HEK293T (cell line): ENCODE measurements around the gene ASTN2.

Experiments used
- CTCF ChIA-PET: fragments of 350-600 bp; formaldehyde crosslinking; extraction: SDS; loops from one replicate; lab custom pipeline; 2021; ENCODE audit warnings: antibody characterized with exemption, inconsistent platforms; lab: Yijun Ruan, JAX
- POLR2A ChIA-PET: fragments of 350-600 bp; formaldehyde crosslinking; extraction: SDS; loops from one replicate; lab custom pipeline; 2020; ENCODE audit warnings: antibody characterized with exemption, inconsistent platforms; lab: Yijun Ruan, JAX
- DNase-seq: peaks from one replicate; pipeline ENCODE4 v3.0.0; 2012; ENCODE audit warnings: mixed read lengths; ENCODE audit errors: extremely low spot score
- ARNT ChIP-seq: fragments of 450-650 bp; IDR thresholded peaks from 2 replicates; pipeline ENCODE4 v1.6.1; 2017; ENCODE audit warnings: mild to moderate bottlenecking
- BHLHE40 ChIP-seq: fragments of 450-650 bp; IDR thresholded peaks from 2 replicates; pipeline ENCODE4 v1.6.1; 2016; ENCODE audit warnings: mild to moderate bottlenecking, moderate library complexity, borderline replicate concordance
- CTBP1 ChIP-seq: fragments of 450-650 bp; IDR thresholded peaks from 2 replicates; pipeline ENCODE4 v1.6.1; 2016; ENCODE audit warnings: borderline replicate concordance
- ELF4 ChIP-seq: fragments of 450-650 bp; IDR thresholded peaks from 2 replicates; pipeline ENCODE4 v1.6.1; 2017; ENCODE audit warnings: antibody characterized with exemption
- FOXA1 ChIP-seq: fragments of 450-650 bp; IDR thresholded peaks from 2 replicates; pipeline ENCODE4 v1.6.1; 2016; ENCODE audit warnings: mild to moderate bottlenecking
- FOXK2 ChIP-seq: fragments of 450-650 bp; IDR thresholded peaks from 2 replicates; pipeline ENCODE4 v1.6.1; 2016; ENCODE audit warnings: mild to moderate bottlenecking
- FOXM1 ChIP-seq: fragments of 450-650 bp; IDR thresholded peaks from 2 replicates; pipeline ENCODE4 v1.6.1; 2017; ENCODE audit warnings: mild to moderate bottlenecking, borderline replicate concordance
- HDGF ChIP-seq: fragments of 450-650 bp; IDR thresholded peaks from 2 replicates; pipeline ENCODE4 v1.6.1; 2017; ENCODE audit warnings: antibody characterized with exemption, borderline replicate concordance
- L3MBTL2 ChIP-seq: fragments of 450-650 bp; conservative IDR thresholded peaks from 2 replicates; pipeline ENCODE4 v1.6.1; 2016; ENCODE audit warnings: mild to moderate bottlenecking
- LEF1 ChIP-seq: fragments of 450-650 bp; IDR thresholded peaks from 2 replicates; pipeline ENCODE4 v1.6.1; 2017; ENCODE audit warnings: mild to moderate bottlenecking, borderline replicate concordance
- NFRKB ChIP-seq: fragments of 450-650 bp; IDR thresholded peaks from 2 replicates; pipeline ENCODE4 v1.6.1; 2016; ENCODE audit warnings: mild to moderate bottlenecking, moderate library complexity
- SP1 ChIP-seq: fragments of 450-650 bp; IDR thresholded peaks from 2 replicates; pipeline ENCODE4 v1.6.1; 2017
- SUZ12 ChIP-seq: fragments of 450-650 bp; IDR thresholded peaks from 2 replicates; pipeline ENCODE4 v1.6.1; 2016; ENCODE audit warnings: mild to moderate bottlenecking
- TARDBP ChIP-seq: fragments of 450-650 bp; IDR thresholded peaks from 2 replicates; pipeline ENCODE4 v1.6.1; 2016
- ZNF384 ChIP-seq: fragments of 450-650 bp; IDR thresholded peaks from 2 replicates; pipeline ENCODE4 v1.6.1; 2016
- TF ChIP-seq, protein P1 (sequence below): fragments of 450-650 bp; IDR thresholded peaks from 2 replicates; pipeline ENCODE4 v1.6.1; 2016

ASTN2 gene

DNA sequence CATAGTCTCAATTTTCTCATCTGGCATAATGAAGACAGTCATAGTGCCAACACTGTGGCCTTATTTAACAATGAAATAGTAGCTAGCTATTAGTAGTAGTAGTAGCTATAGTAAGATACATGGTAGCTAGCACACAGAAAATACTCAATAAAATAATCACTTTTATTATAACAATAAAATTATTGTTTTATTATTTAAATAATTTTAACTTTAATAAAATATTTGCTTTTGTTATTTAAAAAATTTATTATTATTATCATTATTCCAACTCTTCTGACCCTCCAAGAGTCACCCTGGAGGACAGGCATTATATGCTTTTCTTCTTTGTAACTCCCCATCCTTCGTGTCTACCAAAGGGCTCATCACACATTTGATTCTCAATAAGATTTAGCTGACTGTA is 475.7 kb downstream of the ASTN2 start:
- ChIA-PET CTCF (no interaction called here), POLR2A (no interaction called here)
- no peak for TF ChIP-seq HDGF
- no peak for TF ChIP-seq SP1
- no peak for TF ChIP-seq BHLHE40
- no peak for TF ChIP-seq NFRKB
- TF ChIP-seq FOXA1: no peak
- no peak for TF ChIP-seq L3MBTL2
- no peak for TF ChIP-seq LEF1
- no peak for TF ChIP-seq FOXM1
- TF ChIP-seq FOXK2: no peak
- no peak for TF ChIP-seq TARDBP
- no peak for TF ChIP-seq SUZ12
- no peak for TF ChIP-seq ZNF384
- TF ChIP-seq ARNT: no peak
- TF ChIP-seq CTBP1: no peak
- TF ChIP-seq, protein P1, sequence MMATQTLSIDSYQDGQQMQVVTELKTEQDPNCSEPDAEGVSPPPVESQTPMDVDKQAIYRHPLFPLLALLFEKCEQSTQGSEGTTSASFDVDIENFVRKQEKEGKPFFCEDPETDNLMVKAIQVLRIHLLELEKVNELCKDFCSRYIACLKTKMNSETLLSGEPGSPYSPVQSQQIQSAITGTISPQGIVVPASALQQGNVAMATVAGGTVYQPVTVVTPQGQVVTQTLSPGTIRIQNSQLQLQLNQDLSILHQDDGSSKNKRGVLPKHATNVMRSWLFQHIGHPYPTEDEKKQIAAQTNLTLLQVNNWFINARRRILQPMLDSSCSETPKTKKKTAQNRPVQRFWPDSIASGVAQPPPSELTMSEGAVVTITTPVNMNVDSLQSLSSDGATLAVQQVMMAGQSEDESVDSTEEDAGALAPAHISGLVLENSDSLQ: no peak
- no peak for TF ChIP-seq ELF4
- DNase-seq: no peak

DNA sequence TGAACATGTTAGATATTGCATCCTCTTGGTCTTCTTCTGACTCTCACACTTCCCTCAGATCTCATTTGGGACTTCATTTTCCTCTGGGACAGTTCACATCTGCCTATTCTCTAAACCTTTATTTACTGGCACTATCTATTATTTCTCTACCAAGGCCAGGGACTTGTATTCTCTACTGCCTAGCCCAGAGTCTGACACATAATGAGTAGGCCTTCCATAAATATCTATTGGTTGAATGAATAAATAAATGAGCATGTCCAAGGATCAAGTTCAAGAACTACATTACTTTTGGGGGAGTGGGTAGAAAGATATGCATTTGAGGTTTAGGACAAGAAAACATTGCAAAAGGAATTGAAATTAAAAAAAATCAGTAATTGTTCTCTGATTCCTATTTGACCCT is 477.5 kb downstream of the ASTN2 start:
- ChIA-PET POLR2A (no interaction called here), CTCF (no interaction called here)
- DNase-seq: no peak
- TF ChIP-seq FOXK2: no peak
- no peak for TF ChIP-seq CTBP1
- no peak for TF ChIP-seq L3MBTL2
- no peak for TF ChIP-seq ARNT
- TF ChIP-seq SP1: no peak
- TF ChIP-seq ZNF384: no peak
- TF ChIP-seq, protein P1: no peak
- TF ChIP-seq FOXM1: no peak
- no peak for TF ChIP-seq NFRKB
- no peak for TF ChIP-seq HDGF
- TF ChIP-seq BHLHE40: no peak
- no peak for TF ChIP-seq FOXA1
- TF ChIP-seq LEF1: no peak
- TF ChIP-seq ELF4: no peak
- no peak for TF ChIP-seq SUZ12
- TF ChIP-seq TARDBP: no peak

DNA sequence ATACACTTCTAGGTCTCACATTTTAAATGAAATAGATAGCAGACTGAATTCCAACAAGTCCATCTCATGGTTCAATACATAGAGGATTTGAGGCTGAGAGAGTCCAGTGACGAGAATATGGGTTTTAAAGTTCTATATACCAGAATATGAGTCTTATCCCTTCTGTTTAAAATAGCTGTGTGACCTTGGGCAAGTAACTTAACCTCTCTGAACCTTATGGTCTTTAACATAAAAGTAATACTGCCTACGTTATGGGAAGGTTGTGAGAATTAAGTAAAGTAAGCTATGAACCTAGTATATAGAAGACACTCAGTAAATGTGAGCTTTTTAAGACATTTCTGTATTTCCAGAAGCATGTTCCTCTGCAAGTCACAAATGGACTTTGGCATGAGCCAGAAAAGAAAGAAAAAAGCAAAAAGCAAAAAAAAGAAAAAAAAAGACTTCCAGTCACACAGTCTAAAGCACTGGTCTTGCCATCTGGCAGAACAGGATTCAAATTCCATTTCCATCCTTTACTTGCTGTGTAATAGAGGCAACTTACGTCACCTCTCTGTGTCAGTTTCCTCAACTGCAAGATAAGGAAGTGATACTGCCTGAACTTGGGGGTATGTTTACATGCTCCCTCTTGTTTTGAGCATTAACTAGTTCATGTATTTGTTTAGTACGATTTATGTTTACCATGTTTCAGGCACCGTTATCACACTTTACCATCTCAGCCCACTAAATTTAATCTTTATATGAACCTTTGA is 479.5 kb downstream of the ASTN2 start:
- ChIA-PET CTCF (no interaction called here), POLR2A (no interaction called here)
- DNase-seq: no peak
- no peak for TF ChIP-seq NFRKB

DNA sequence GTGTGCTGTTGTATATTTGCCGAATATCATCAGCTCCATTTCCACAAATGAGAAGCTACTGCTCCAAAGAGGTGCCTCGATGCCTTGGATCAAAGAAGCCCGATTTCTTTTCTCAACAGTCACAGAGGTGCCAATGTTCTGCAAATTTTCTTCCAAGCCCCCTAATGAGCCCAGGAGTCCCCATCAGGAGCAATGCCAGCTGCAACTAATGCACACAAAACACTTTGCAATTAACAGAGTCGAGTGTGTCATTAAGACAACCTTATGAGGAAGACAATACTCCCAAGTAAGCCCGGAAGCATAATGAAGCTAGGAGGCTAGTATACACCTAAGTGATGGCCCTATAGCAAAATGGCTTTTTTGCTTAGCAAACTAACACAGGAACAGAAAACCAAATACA is 480.7 kb downstream of the ASTN2 start:
- CTCF ChIA-PET: no interaction called here
- POLR2A ChIA-PET: no interaction called here
- TF ChIP-seq TARDBP (no peak), L3MBTL2 (no peak), BHLHE40 (no peak), HDGF (no peak), FOXM1 (no peak), FOXK2 (no peak), SP1 (no peak), NFRKB (no peak), LEF1 (no peak), SUZ12 (no peak), FOXA1 (no peak)
- TF ChIP-seq, protein P1: no peak
- DNase-seq: no peak

DNA sequence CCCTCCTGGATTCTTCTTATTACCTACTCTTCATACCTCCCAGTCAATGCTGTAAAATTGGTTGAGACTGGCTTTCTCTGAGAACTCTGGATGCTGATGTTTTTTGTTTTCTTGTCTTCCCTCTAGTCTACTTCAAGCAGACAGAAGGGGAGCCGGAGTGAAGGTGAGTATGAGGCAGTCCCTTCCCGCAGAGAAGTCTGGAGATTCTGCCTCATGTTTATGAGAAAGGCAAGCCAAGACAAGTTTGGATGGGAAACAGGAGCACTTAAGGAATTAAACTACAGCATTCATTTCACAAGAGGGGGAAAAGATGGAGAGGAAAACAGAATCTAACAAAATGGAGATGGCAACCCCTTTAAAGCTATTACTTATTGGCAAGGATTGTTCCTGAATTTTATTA is 481.6 kb downstream of the ASTN2 start:
- CTCF ChIA-PET: interaction anchor here (0.6 kb wide), 1 partner anchor 163 kb away, joined by 4 read pairs; no protein-coding TSS in a partner anchor
- no peak for DNase-seq
- TF ChIP-seq SUZ12: no peak
- TF ChIP-seq LEF1: no peak
- POLR2A ChIA-PET: no interaction called here

DNA sequence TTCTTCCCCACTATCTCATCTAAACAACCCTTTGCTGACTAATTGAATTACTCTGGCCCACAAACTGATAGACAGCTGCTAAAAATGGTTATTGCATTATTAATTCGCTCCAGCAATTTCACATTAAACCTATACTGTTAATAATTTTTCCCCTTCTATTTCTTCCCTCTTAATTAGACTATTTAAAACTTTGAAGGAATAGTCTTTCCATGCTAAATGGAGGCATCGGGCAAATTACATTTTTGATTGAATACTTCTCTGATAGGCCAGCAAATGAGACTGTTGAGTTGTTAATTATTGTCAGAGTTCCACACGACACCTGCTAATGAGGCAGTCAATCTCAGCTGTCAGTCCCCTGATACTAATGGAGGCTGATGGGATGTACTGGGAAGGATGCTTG is 485.2 kb downstream of the ASTN2 start:
- POLR2A ChIA-PET: no interaction called here
- TF ChIP-seq FOXM1 (no peak), FOXA1 (no peak), HDGF (no peak), TARDBP (no peak), ARNT (no peak), SP1 (no peak), LEF1 (no peak), NFRKB (no peak), SUZ12 (no peak), ELF4 (no peak), FOXK2 (no peak), ZNF384 (no peak), L3MBTL2 (no peak), CTBP1 (no peak), BHLHE40 (no peak)
- TF ChIP-seq, protein P1: no peak

More for the DNA sequence above, 485.2 kb downstream of the ASTN2 start:
- CTCF ChIA-PET: no interaction called here
- no peak for DNase-seq
